Measurements from ENCODE around the gene ZXDC.

DNA sequence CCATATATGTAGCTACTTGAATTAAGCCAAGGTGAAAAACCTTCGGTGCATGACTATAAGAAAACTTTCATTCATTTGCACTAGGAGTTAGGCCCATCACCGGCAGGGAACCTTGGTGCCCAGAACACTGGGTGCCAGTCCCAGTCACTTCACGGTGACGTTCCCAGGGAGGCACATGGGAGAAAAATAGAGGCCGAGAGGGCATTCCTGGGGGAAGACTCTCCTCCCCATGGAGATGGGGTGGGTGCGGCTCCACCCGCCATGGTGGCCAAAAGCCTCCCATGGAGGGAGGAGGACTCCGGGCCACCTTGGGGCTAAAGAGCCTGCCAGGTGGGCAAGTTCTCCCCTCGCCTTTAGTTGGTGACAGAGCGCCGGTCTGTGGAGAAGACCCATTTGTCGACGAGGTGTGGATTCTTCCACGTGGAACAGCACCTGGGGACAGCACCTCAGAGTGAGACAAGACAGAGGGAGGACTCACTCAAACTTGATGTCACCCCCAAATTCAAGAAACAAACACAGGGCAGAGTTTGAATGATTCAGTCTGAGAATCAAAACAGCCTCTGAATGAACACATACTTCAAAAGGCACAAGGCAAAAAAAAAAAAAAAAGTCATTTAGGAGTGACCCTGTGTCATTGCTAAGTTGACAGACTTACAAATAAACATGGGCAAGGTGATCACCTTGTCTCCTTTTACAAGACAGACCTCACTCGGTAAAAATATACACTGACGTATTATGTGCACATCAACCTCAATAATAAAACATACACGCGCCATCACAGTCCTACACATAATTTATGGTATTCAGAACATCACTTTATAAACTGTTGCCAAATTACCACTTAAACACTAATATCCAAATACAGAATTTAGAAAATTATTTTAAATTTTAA is 38.6 kb downstream of the ZXDC start:
- TF ChIP-seq POLR2AphosphoS5 (IDR thresholded peaks at IDR 0.05; ENCODE audit: low read depth, low read length) (no peak), POLR2A (IDR thresholded peaks at IDR 0.05; ENCODE audit: low read depth, low read length) (no peak), TAF1 (IDR thresholded peaks at IDR 0.05; ENCODE audit: borderline replicate concordance, low read depth, low read length) (no peak)

Data from GM12892 (cell line).